HCT116 (cell line): ENCODE measurements around the gene ELL3. TPM values are rescaled to one million over a fixed set of nuclear protein-coding genes. Genes with fewer than 3 reads are reported as not detected.
A peak's percentile ranks its signal among the peaks of the same experiment; 100 is the strongest.

Experiments used
- ATAC-seq: fragments of 200-7000 bp; cut with Tn5 transposase; 2 replicates; pipeline ENCODE4 v1.9.1; 2020; ENCODE audit warnings: mild to moderate bottlenecking, moderate library complexity
- BruUV-seq: library from RNA; stranded (reverse); fragments of 400-500 nt; replicated peaks from 2 replicates; lab custom pipeline; 2021; lab: Mats Ljungman, UMichigan
- CTCF ChIA-PET: fragments of 300-600 bp; sonication (Branson Sonifier 250); formaldehyde crosslinking; loops from one replicate; lab custom pipeline; 2021; ENCODE audit warnings: antibody characterized with exemption; lab: Charles Lee
- POLR2A ChIA-PET: fragments of 300-600, 350-600 bp; sonication (Branson Sonifier 250); formaldehyde crosslinking; loops from one replicate; lab custom pipeline; 2021; ENCODE audit warnings: antibody characterized with exemption; lab: Charles Lee
- RAD21 ChIA-PET, 2 experiments: fragments of 300-600 bp; sonication (Branson Sonifier 250); formaldehyde crosslinking; loops; one replicate each; lab custom pipeline; 2023; ENCODE audit warnings: low total read pairs in 2 of 2; ENCODE audit not compliant: uncharacterized antibody in 2 of 2, unreplicated experiment in 2 of 2, low non-redundant PET in 1 of 2; lab: Charles Lee
- DNase-seq: peaks from one replicate; pipeline ENCODE4 v3.0.0-alpha.2; 2010; ENCODE audit warnings: low read depth, low spot score
- H2AFZ ChIP-seq: fragments of 200-600 bp; shearing (Covaris generic), sonication (generic); 2 replicates; pipeline ENCODE4 v1.6.1; 2017; ENCODE audit warnings: low read depth, mixed run types, mixed read lengths, antibody characterized with exemption, low read length; ENCODE audit not compliant: poor library complexity, severe bottlenecking
- H3K27ac ChIP-seq: 2 replicates; pipeline ENCODE4 v1.5.1; 2012; ENCODE audit warnings: low read depth, low read length
- H3K27me3 ChIP-seq: fragments of 200-600 bp; sonication (generic); 2 replicates; pipeline ENCODE4 v1.6.1; 2016; ENCODE audit warnings: mixed run types, low read length, mixed read lengths; ENCODE audit not compliant: insufficient read depth
- H3K36me3 ChIP-seq, 2 experiments: fragments of 200-500 bp in 1 of 2; fragments of 200-600 bp in 1 of 2; sonication (Bioruptor generic) in 1 of 2; sonication (generic) in 1 of 2; 2 replicates each; pipeline versions ENCODE4 v1.5.1 to v1.6.1; 2014 to 2016; ENCODE audit warnings: low read length in 2 of 2, inconsistent platforms in 1 of 2, mixed read lengths in 1 of 2, mixed run types in 1 of 2; ENCODE audit not compliant: insufficient read depth in 2 of 2, control insufficient read depth in 1 of 2
- H3K4me1 ChIP-seq, 2 experiments: fragments of 200-600 bp in 1 of 2; sonication (generic) in 1 of 2; 2 replicates each; pipeline versions ENCODE4 v1.5.1 to v1.6.1; 2012 to 2017; ENCODE audit warnings: low read length in 2 of 2, inconsistent platforms in 1 of 2, mild to moderate bottlenecking in 1 of 2, mixed read lengths in 1 of 2, mixed run types in 1 of 2, moderate library complexity in 1 of 2; ENCODE audit not compliant: insufficient read depth in 2 of 2, control insufficient read depth in 1 of 2
- H3K4me2 ChIP-seq: fragments of 200-600 bp; sonication (generic); 2 replicates; pipeline ENCODE4 v1.6.1; 2017; ENCODE audit warnings: mixed run types, low read length, mixed read lengths
- H3K4me3 ChIP-seq, 2 experiments: fragments of 200-600 bp in 1 of 2; sonication (generic) in 1 of 2; replicated peaks in 1 of 2; 2 replicates each; pipeline ENCODE4 v1.5.1; 2011 to 2016; ENCODE audit warnings: low read length in 2 of 2, control low read depth in 1 of 2, low read depth in 1 of 2, mild to moderate bottlenecking in 1 of 2, mixed read lengths in 1 of 2, mixed run types in 1 of 2
- H3K79me2 ChIP-seq: fragments of 200-600 bp; sonication (generic); 2 replicates; pipeline ENCODE4 v1.6.1; 2017; ENCODE audit warnings: mild to moderate bottlenecking, mixed run types, low read length, moderate library complexity, mixed read lengths; ENCODE audit not compliant: insufficient read depth
- H3K9ac ChIP-seq: fragments of 200-600 bp; sonication (generic); 2 replicates; pipeline ENCODE4 v1.6.1; 2016; ENCODE audit warnings: low read length, mixed read lengths
- H3K9me2 ChIP-seq: fragments of 200-600 bp; sonication (generic), shearing (Covaris generic); 2 replicates; pipeline ENCODE4 v1.6.1; 2017; ENCODE audit warnings: mixed run types, mild to moderate bottlenecking, moderate library complexity; ENCODE audit not compliant: insufficient read depth
- H3K9me3 ChIP-seq, 2 experiments: fragments of 200-500 bp in 1 of 2; fragments of 200-600 bp in 1 of 2; sonication (Bioruptor generic) in 1 of 2; sonication (generic) in 1 of 2; 2 replicates each; pipeline ENCODE4 v1.6.1; 2014 to 2017; ENCODE audit warnings: low read length in 2 of 2, mixed read lengths in 2 of 2, inconsistent platforms in 1 of 2, low read depth in 1 of 2, mild to moderate bottlenecking in 1 of 2, mixed run types in 1 of 2, moderate library complexity in 1 of 2; ENCODE audit not compliant: control insufficient read depth in 1 of 2, insufficient read depth in 1 of 2
- H4K20me1 ChIP-seq: fragments of 200-600 bp; sonication (generic), shearing (Covaris generic); 2 replicates; pipeline ENCODE4 v1.6.1; 2017; ENCODE audit warnings: mixed run types, mild to moderate bottlenecking, moderate library complexity; ENCODE audit not compliant: insufficient read depth
- ATF3 ChIP-seq: IDR thresholded peaks from 2 replicates; pipeline ENCODE4 v1.6.1; 2012
- CBX3 ChIP-seq: IDR thresholded peaks from 2 replicates; pipeline ENCODE4 v1.6.1; 2012; ENCODE audit warnings: low read depth
- EGR1 ChIP-seq: IDR thresholded peaks from 2 replicates; pipeline ENCODE4 v1.6.1; 2012; ENCODE audit warnings: low read depth
- ELF1 ChIP-seq: IDR thresholded peaks from 2 replicates; pipeline ENCODE4 v1.6.1; 2012; ENCODE audit warnings: low read depth, borderline replicate concordance
- EZH2 ChIP-seq: fragments of 200-600 bp; sonication (generic); IDR thresholded peaks from 2 replicates; pipeline ENCODE4 v1.6.1; 2017; ENCODE audit warnings: antibody characterized with exemption, mixed run types
- JUND ChIP-seq: IDR thresholded peaks from 2 replicates; pipeline ENCODE4 v1.6.1; 2012
- MAX ChIP-seq: IDR thresholded peaks from 2 replicates; pipeline ENCODE4 v1.6.1; 2012
- POLR2A ChIP-seq: IDR thresholded peaks from 2 replicates; pipeline ENCODE4 v1.7.0; 2011; ENCODE audit warnings: borderline replicate concordance; ENCODE audit not compliant: insufficient read depth, insufficient read length; ENCODE audit errors: extremely low read depth
- REST ChIP-seq: IDR thresholded peaks from 2 replicates; pipeline ENCODE4 v1.6.1; 2012; ENCODE audit warnings: low read depth
- SP1 ChIP-seq: IDR thresholded peaks from 2 replicates; pipeline ENCODE4 v1.6.1; 2012; ENCODE audit warnings: low read depth
- TCF7L2 ChIP-seq: IDR thresholded peaks from 2 replicates; pipeline ENCODE4 v1.7.0; 2011; ENCODE audit warnings: borderline replicate concordance, inconsistent platforms; ENCODE audit not compliant: insufficient read depth, insufficient read length; ENCODE audit errors: extremely low read depth
- ZBTB33 ChIP-seq: IDR thresholded peaks from 2 replicates; pipeline ENCODE4 v1.6.1; 2011; ENCODE audit warnings: mild to moderate bottlenecking, low read length, moderate library complexity; ENCODE audit not compliant: insufficient replicate concordance; ENCODE audit errors: extremely low read depth
- ZNF274 ChIP-seq: fragments of 200-500 bp; sonication (Bioruptor generic); IDR thresholded peaks from 2 replicates; pipeline ENCODE4 v1.6.1; 2014; ENCODE audit warnings: mild to moderate bottlenecking, low read depth, low read length, inconsistent platforms
- intact Hi-C: fragments of 100-400 bp; cut with micrococcal nuclease; formaldehyde crosslinking; loops from 2 replicates; pipeline ENCODE4 v1.10.0; 2022
- total RNA-seq: library from RNA; stranded (reverse); gene quantifications from one replicate; pipeline ENCODE4 v1.2.1, GENCODE V29; 2021; ENCODE audit not compliant: unreplicated experiment

Gene ELL3
- total RNA-seq, 1 experiment from 2014 or later: 16.2 TPM

GRCh38 chr15:43793647-43794046 lies 16.9 kb upstream of the ELL3 start:
- no peaks in the 10 kb centered on the region for H3K9me2 ChIP-seq
- TF ChIP-seq TCF7L2 (no peak), JUND (no peak), ELF1 (no peak), SP1 (no peak), MAX (no peak), CBX3 (no peak), ZBTB33 (no peak), POLR2A (no peak), ATF3 (no peak), EGR1 (no peak), EZH2 (no peak), ZNF274 (no peak), REST (no peak)
- peaks cover 37% of the 10 kb centered on the region for H3K79me2 ChIP-seq
- H2AFZ ChIP-seq: no peak overlapping the region
- ATAC-seq (no peak), DNase-seq (no peak)
- H3K27me3 ChIP-seq: no peaks in the 10 kb centered on the region
- H3K4me3 ChIP-seq: peak overlapping the region; percentile 99 to 100
- H3K4me1 ChIP-seq: peaks cover 13 to 17% of the 10 kb centered on the region in 2 experiments
- POLR2A ChIA-PET: interaction anchor here (2.9 kb wide), 1 partner anchor 17 kb away, joined by 8 read pairs; the partner anchor contains the start of gene ELL3
- BruUV-seq: no TSS peak
- CTCF ChIA-PET: no interaction called here
- H3K9me3 ChIP-seq: no peaks in the 10 kb centered on the region
- intact Hi-C loops: no loop called here
- no peaks in the 10 kb centered on the region for H4K20me1 ChIP-seq
- H3K36me3 ChIP-seq: peaks cover 30 to 40% of the 10 kb centered on the region in 2 experiments
- peak overlapping the region; percentile 93; the same call in 1 of the 2 replicates for H3K27ac ChIP-seq
- H3K9ac ChIP-seq: peak overlapping the region; percentile 100
- RAD21 ChIA-PET: no interaction called here
- peak overlapping the region; percentile 97 for H3K4me2 ChIP-seq
